ENCODE measurements around the gene LTK.

DNA sequence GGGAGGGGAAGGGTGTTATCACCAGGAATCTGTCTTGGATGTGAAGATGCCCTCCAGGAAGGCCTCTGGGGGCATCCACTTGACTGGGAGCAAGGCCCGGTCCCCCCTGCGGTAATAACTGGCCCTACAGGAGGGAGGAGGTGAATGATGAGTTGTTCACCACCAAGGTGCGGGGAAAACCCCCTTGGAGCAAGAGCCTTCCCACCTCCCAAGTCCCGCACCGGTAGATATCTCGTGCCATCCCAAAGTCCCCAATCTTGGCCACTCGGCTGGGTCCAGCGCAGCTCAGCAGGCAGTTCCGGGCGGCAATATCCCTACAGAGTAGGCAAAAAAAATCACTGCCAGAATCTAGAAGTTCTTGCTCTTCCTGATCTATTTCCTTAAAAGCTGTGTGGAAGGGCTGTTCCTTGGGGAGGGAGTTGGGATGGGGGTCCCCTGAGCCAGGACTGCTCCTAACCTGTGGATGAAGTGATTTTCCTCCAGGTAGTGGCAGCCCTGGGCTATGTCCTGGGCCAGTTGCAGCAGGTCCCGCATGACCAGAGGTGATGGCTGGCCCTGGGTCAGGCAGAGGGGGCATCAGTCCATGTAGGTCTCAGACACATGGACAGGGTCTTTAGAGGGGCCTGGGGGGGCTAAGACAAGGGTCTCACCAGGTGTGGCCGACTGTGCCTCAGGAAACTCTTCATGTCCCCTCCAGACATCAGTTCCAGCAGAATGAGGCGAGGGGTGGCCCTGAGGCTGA is 8.7 kb downstream of the LTK start:
- TF ChIP-seq, protein P1, sequence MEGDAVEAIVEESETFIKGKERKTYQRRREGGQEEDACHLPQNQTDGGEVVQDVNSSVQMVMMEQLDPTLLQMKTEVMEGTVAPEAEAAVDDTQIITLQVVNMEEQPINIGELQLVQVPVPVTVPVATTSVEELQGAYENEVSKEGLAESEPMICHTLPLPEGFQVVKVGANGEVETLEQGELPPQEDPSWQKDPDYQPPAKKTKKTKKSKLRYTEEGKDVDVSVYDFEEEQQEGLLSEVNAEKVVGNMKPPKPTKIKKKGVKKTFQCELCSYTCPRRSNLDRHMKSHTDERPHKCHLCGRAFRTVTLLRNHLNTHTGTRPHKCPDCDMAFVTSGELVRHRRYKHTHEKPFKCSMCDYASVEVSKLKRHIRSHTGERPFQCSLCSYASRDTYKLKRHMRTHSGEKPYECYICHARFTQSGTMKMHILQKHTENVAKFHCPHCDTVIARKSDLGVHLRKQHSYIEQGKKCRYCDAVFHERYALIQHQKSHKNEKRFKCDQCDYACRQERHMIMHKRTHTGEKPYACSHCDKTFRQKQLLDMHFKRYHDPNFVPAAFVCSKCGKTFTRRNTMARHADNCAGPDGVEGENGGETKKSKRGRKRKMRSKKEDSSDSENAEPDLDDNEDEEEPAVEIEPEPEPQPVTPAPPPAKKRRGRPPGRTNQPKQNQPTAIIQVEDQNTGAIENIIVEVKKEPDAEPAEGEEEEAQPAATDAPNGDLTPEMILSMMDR (IDR thresholded peaks at IDR 0.05) = no peak
- no peak for TF ChIP-seq POLR2AphosphoS5 (IDR thresholded peaks at IDR 0.05; ENCODE audit: low read depth, low read length)
